Ishikawa (cell line): Measurements from ENCODE around the gene TANK.

Source experiments
- CEBPB ChIP-seq: IDR thresholded peaks from 2 replicates; pipeline ENCODE4 v1.6.1; 2012
- EGR1 ChIP-seq: IDR thresholded peaks from 2 replicates; pipeline ENCODE4 v1.6.1; 2012
- EP300 ChIP-seq: IDR thresholded peaks from 2 replicates; pipeline ENCODE4 v1.6.1; 2012; ENCODE audit warnings: borderline replicate concordance
- FOXM1 ChIP-seq: IDR thresholded peaks from 2 replicates; pipeline ENCODE4 v1.6.1; 2012; ENCODE audit warnings: low read depth, borderline replicate concordance
- MAX ChIP-seq: IDR thresholded peaks from 2 replicates; pipeline ENCODE4 v1.6.1; 2012
- NFIC ChIP-seq: IDR thresholded peaks from 2 replicates; pipeline ENCODE4 v1.6.1; 2012
- REST ChIP-seq: IDR thresholded peaks from 2 replicates; pipeline ENCODE4 v1.6.1; 2012; ENCODE audit warnings: low read depth, mild to moderate bottlenecking
- TAF1 ChIP-seq: IDR thresholded peaks from 2 replicates; pipeline ENCODE4 v1.6.1; 2012; ENCODE audit warnings: low read depth, mild to moderate bottlenecking
- TEAD4 ChIP-seq: IDR thresholded peaks from 2 replicates; pipeline ENCODE4 v1.6.1; 2012
- USF1 ChIP-seq: IDR thresholded peaks from 2 replicates; pipeline ENCODE4 v1.6.1; 2012
- YY1 ChIP-seq: IDR thresholded peaks from 2 replicates; pipeline ENCODE4 v1.6.1; 2012; ENCODE audit warnings: low read depth
- ZBTB7A ChIP-seq: IDR thresholded peaks from 2 replicates; pipeline ENCODE4 v1.6.1; 2012; ENCODE audit warnings: low read depth

GRCh38 chr2:161173541-161174194 is 13.4 kb downstream of the TANK start:
- TF ChIP-seq EP300 (no peak), EGR1 (no peak), REST (no peak), NFIC (no peak), CEBPB (no peak), YY1 (no peak), USF1 (0 out of 2 replicates have a peak, but pooled peaks have one; percentile 26), FOXM1 (no peak), TAF1 (no peak), MAX (no peak), TEAD4 (no peak), ZBTB7A (no peak)
